KMS-11 (cell line): ENCODE measurements around the gene RPL29.

Experiments used
- H2AFZ ChIP-seq: fragments of 200-600 bp; sonication (generic); 2 replicates; pipeline ENCODE4 v1.6.1; 2016; ENCODE audit warnings: antibody characterized with exemption, mixed run types, low read depth
- H3K27ac ChIP-seq: fragments of 200-600 bp; sonication (generic); 2 replicates; pipeline ENCODE4 v1.6.1; 2016; ENCODE audit warnings: mild to moderate bottlenecking, mixed run types
- H3K27me3 ChIP-seq: fragments of 200-600 bp; sonication (generic); 2 replicates; pipeline ENCODE4 v1.6.1; 2017; ENCODE audit warnings: mild to moderate bottlenecking, low read depth, mixed run types, moderate library complexity; ENCODE audit not compliant: insufficient read depth
- H3K36me3 ChIP-seq: fragments of 200-600 bp; sonication (generic); 2 replicates; pipeline ENCODE4 v1.6.1; 2017; ENCODE audit warnings: mild to moderate bottlenecking, mixed run types; ENCODE audit not compliant: insufficient read depth
- H3K4me1 ChIP-seq: fragments of 200-600 bp; sonication (generic); 2 replicates; pipeline ENCODE4 v1.6.1; 2016; ENCODE audit warnings: mild to moderate bottlenecking, low read depth, mixed run types; ENCODE audit not compliant: poor library complexity, severe bottlenecking
- H3K4me2 ChIP-seq: fragments of 200-600 bp; sonication (generic); 2 replicates; pipeline ENCODE4 v1.7.0; 2016; ENCODE audit warnings: mild to moderate bottlenecking, mixed run types
- H3K4me3 ChIP-seq: fragments of 200-600 bp; sonication (generic); IDR thresholded peaks from 2 replicates; pipeline ENCODE4 v1.6.1; 2017; ENCODE audit warnings: low read depth, low read length, mixed read lengths; ENCODE audit not compliant: insufficient read depth
- H3K79me2 ChIP-seq: fragments of 200-600 bp; sonication (generic); 2 replicates; pipeline ENCODE4 v1.6.1; 2016; ENCODE audit warnings: low read depth, mixed run types; ENCODE audit not compliant: insufficient read depth
- H3K9ac ChIP-seq: fragments of 200-600 bp; sonication (generic); 2 replicates; pipeline ENCODE4 v1.6.1; 2016; ENCODE audit warnings: mild to moderate bottlenecking, mixed run types
- H4K20me1 ChIP-seq: fragments of 200-600 bp; sonication (generic); 2 replicates; pipeline ENCODE4 v1.6.1; 2016; ENCODE audit warnings: mild to moderate bottlenecking, mixed run types; ENCODE audit not compliant: insufficient read depth
- TF ChIP-seq, protein P1 (sequence below): fragments of 200-600 bp; sonication (generic); conservative IDR thresholded peaks from 2 replicates; pipeline ENCODE4 v1.6.1; 2017; ENCODE audit warnings: low read depth, mild to moderate bottlenecking, antibody characterized with exemption, low read length, moderate library complexity, mixed read lengths

The RPL29 gene

DNA sequence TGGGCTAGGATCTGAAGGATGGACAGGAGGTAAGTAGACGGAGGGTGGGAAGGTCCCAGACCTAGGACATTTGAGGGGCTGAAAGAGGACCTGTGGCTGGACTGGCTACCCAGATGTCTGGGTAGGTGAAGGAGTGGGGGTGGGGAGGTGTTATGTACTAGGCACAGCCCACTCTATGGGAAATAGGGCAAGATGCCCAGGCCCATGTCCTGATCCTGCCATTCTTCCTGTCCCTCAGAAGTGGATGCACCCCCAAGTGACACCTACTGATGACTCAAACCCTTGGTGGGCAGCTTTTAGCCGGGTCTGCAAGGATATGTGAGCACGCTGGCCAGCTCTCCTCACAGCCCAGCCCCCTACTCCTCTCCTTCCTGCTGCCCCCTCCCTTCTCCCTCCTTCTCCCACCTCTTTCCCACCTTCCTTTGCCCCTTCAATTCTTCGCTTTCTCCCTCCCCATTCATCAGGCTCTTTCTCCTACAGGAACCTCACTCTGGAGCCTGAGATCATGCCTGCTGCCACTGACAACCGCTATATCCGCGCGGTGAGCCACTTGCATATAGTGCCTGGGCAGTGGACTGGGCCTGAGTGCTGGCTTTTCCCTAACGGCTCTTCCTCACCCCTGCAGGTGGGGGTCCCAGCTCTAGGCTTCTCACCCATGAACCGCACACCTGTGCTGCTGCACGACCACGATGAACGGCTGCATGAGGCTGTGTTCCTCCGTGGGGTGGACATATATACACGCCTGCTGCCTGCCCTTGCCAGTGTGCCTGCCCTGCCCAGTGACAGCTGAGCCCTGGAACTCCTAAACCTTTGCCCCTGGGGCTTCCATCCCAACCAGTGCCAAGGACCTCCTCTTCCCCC, 7.2 kb downstream of the RPL29 start:
- H3K36me3 ChIP-seq = no peaks in the 10 kb centered on the region
- H3K4me3 ChIP-seq = no peak overlapping the region
- H2AFZ ChIP-seq = no peak overlapping the region
- H3K27ac ChIP-seq = no peak overlapping the region
- H3K4me2 ChIP-seq = no peak overlapping the region
- H3K9ac ChIP-seq = no peak overlapping the region
- H3K27me3 ChIP-seq = no peaks in the 10 kb centered on the region
- H3K79me2 ChIP-seq = no peaks in the 10 kb centered on the region
- TF ChIP-seq, protein P1, sequence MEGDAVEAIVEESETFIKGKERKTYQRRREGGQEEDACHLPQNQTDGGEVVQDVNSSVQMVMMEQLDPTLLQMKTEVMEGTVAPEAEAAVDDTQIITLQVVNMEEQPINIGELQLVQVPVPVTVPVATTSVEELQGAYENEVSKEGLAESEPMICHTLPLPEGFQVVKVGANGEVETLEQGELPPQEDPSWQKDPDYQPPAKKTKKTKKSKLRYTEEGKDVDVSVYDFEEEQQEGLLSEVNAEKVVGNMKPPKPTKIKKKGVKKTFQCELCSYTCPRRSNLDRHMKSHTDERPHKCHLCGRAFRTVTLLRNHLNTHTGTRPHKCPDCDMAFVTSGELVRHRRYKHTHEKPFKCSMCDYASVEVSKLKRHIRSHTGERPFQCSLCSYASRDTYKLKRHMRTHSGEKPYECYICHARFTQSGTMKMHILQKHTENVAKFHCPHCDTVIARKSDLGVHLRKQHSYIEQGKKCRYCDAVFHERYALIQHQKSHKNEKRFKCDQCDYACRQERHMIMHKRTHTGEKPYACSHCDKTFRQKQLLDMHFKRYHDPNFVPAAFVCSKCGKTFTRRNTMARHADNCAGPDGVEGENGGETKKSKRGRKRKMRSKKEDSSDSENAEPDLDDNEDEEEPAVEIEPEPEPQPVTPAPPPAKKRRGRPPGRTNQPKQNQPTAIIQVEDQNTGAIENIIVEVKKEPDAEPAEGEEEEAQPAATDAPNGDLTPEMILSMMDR = no peak
- no peaks in the 10 kb centered on the region for H4K20me1 ChIP-seq
- no peaks in the 10 kb centered on the region for H3K4me1 ChIP-seq

DNA sequence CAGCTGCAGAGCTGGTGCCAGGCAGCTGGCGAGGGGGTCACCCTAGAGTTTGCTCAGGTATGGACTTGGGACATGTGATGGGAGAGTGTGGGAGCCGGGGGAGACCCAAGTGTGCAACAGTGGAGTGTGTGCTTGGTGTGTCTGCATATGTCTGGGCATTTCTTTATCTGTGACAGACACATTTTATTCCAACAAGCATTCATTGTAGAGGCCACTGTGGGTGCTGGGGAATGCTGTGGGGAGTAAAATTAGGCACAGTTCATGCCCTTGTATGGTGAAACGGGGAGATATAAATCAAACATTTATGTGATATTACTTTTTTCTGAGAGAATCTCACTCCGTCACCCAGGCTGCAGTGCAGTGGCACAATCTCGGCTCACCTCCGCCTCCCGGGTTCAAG, 8.1 kb downstream of the RPL29 start:
- no peak overlapping the region for H3K27ac ChIP-seq
- no peaks in the 10 kb centered on the region for H3K36me3 ChIP-seq
- TF ChIP-seq, protein P1 = no peak
- H3K27me3 ChIP-seq = no peaks in the 10 kb centered on the region
- no peak overlapping the region for H2AFZ ChIP-seq
- H4K20me1 ChIP-seq = no peaks in the 10 kb centered on the region
- H3K4me3 ChIP-seq = no peak overlapping the region
- no peaks in the 10 kb centered on the region for H3K4me1 ChIP-seq
- no peak overlapping the region for H3K9ac ChIP-seq
- no peaks in the 10 kb centered on the region for H3K79me2 ChIP-seq
- no peak overlapping the region for H3K4me2 ChIP-seq

DNA sequence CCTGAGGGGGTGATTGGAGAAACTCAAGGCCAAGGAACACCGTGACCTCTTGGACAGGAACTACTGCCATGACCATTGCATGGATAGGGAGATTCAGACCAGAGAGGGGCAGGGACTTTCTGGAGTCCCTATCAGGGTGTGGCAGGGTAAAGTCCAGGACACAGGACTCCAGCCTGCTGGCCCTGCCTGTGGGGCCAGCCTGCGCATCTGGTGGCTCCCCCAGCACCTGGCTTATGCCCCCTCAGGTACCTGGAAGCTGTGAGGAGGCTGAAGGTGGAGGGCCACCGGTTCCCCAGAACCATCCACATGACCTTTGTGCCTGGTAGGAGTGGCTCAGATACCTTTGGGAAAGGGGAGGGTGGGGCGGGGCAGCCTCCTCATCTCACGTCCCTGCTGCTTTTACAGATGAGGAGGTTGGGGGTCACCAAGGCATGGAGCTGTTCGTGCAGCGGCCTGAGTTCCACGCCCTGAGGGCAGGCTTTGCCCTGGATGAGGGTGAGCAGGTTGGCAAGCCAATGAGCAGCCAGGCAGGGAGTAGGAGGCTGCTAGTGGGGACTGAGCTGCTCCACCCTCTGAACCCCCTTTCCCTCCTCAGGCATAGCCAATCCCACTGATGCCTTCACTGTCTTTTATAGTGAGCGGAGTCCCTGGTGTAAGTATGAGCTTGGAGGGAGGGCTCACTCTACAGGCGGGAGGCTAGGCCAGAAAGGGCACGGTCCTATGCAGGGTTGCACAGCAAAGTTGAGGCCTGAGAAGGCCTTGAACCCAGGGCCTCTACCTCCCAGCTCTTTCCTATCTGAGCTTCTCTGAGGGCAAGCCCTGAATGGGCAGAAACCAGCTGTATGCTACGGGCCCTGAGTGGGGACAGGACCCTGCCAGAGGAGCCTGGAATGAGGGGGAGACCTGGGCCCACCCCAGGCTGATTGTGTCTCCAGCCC, 9.4 kb downstream of the RPL29 start:
- Histone ChIP-seq H2AFZ (no peak overlapping the region), H3K79me2 (no peaks in the 10 kb centered on the region), H3K4me2 (no peak overlapping the region), H3K9ac (no peak overlapping the region), H3K36me3 (no peaks in the 10 kb centered on the region), H3K27me3 (no peaks in the 10 kb centered on the region), H3K4me3 (no peak overlapping the region), H4K20me1 (no peaks in the 10 kb centered on the region), H3K27ac (no peak overlapping the region), H3K4me1 (peaks cover 4% of the 10 kb centered on the region)
- TF ChIP-seq, protein P1 = no peak

DNA sequence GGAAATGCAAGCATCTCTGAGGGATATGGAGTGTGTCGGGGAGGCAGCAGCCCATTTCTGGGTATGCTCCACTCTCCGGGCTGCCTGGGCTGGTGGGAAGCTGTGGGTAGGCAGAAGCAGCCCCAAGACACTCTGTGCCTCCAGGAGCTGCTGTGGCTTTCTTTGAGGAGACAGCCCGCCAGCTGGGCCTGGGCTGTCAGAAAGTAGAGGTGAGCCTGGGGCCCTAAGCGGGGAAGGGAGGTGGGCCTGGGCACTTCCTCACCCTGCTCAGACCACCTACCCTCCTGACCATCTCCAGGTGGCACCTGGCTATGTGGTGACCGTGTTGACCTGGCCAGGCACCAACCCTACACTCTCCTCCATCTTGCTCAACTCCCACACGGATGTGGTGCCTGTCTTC, 10.6 kb downstream of the RPL29 start:
- no peaks in the 10 kb centered on the region for H3K36me3 ChIP-seq
- H3K4me3 ChIP-seq = no peak overlapping the region
- H3K27ac ChIP-seq = no peak overlapping the region
- H4K20me1 ChIP-seq = no peaks in the 10 kb centered on the region
- no peak overlapping the region for H2AFZ ChIP-seq
- no peaks in the 10 kb centered on the region for H3K79me2 ChIP-seq
- TF ChIP-seq, protein P1 = no peak
- H3K27me3 ChIP-seq = no peaks in the 10 kb centered on the region
- H3K4me2 ChIP-seq = no peak overlapping the region
- no peak overlapping the region for H3K9ac ChIP-seq
- peaks cover 4% of the 10 kb centered on the region for H3K4me1 ChIP-seq
